Kidney capillary endothelial cell (primary cell): Measurements from ENCODE around the gene ACOT13.
A peak's percentile ranks its signal among the peaks of the same experiment; 100 is the strongest.
"Not testable (repeated sequence)": the region's sequence is repeated elsewhere in the genome, so short reads cannot be mapped to it uniquely, and the experiment has no call there.

Experiments used
- DNase-seq: peaks from one replicate; pipeline ENCODE4 v3.0.0-alpha.2; 2018; ENCODE audit warnings: low spot score

The ACOT13 gene

GRCh38 chr6:24730653-24731052 lies 63.8 kb downstream of the ACOT13 start:
- DNase-seq = not testable (repeated sequence)

- not testable (repeated sequence) for DNase-seq
Measured at GRCh38 chr6:24731456-24732134, 64.7 kb downstream of the ACOT13 start.

GRCh38 chr6:24734166-24734565 lies 67.3 kb downstream of the ACOT13 start:
- no peak for DNase-seq

- DNase-seq = not testable (repeated sequence)
Measured at GRCh38 chr6:24734710-24735109, 67.8 kb downstream of the ACOT13 start.

GRCh38 chr6:24738741-24739140 lies 71.9 kb downstream of the ACOT13 start:
- no peak for DNase-seq

- DNase-seq = no peak
Measured at GRCh38 chr6:24740861-24741260, 74.0 kb downstream of the ACOT13 start.

GRCh38 chr6:24742216-24742738 lies 75.4 kb downstream of the ACOT13 start:
- DNase-seq = no peak

- peak; percentile 96 for DNase-seq
Measured at GRCh38 chr6:24743265-24743943, 76.5 kb downstream of the ACOT13 start.

- no peak for DNase-seq
Measured at GRCh38 chr6:24743944-24744335, 77.1 kb downstream of the ACOT13 start.

GRCh38 chr6:24744911-24745310 lies 78.0 kb downstream of the ACOT13 start:
- DNase-seq = no peak

- DNase-seq = no peak
Measured at GRCh38 chr6:24749297-24749696, 82.4 kb downstream of the ACOT13 start.

GRCh38 chr6:24750878-24751277 lies 84.0 kb downstream of the ACOT13 start:
- not testable (repeated sequence) for DNase-seq

GRCh38 chr6:24752503-24752902 lies 85.6 kb downstream of the ACOT13 start:
- no peak for DNase-seq

- DNase-seq = no peak
Measured at GRCh38 chr6:24752917-24753492, 86.1 kb downstream of the ACOT13 start.

GRCh38 chr6:24753545-24753944 lies 86.7 kb downstream of the ACOT13 start:
- DNase-seq = no peak

- not testable (repeated sequence) for DNase-seq
Measured at GRCh38 chr6:24754378-24754777, 87.5 kb downstream of the ACOT13 start.
